Measurements from ENCODE around the gene PMEPA1. TPM values are rescaled to one million over a fixed set of nuclear protein-coding genes. Genes with fewer than 3 reads are reported as not detected.

Gene PMEPA1
- total and polyA plus RNA-seq, 2 experiments from 2014 or later: 6.1 to 11.8 TPM

- H3K4me2 ChIP-seq (ENCODE audit: unreplicated experiment): no peak overlapping the region
- no peaks in the 10 kb centered on the region for H3K9me3 ChIP-seq (ENCODE audit: low read depth)
- 94 to 97% methylated on average over 20 of the region's 20 CpGs for WGBS, 2 experiments (ENCODE audit: low coverage in 1 of 2, low lambda C conversion rate in 2 of 2, missing lambda C conversion rate in 2 of 2)
- H3F3A ChIP-seq (ENCODE audit: insufficient read depth): no peaks in the 10 kb centered on the region
- H3K4me1 ChIP-seq (ENCODE audit: insufficient read depth): no peaks in the 10 kb centered on the region
- in situ Hi-C loops (cut with MboI): no loop called here
- TF ChIP-seq EZH2phosphoT487 (IDR thresholded peaks at IDR 0.05; ENCODE audit: insufficient read depth, low read depth): no peak
- no peaks in the 10 kb centered on the region for H3K27me3 ChIP-seq (replicated peaks; ENCODE audit: insufficient read depth)
- no peak overlapping the region for H2AFZ ChIP-seq
- H3K36me3 ChIP-seq (ENCODE audit: low read depth): no peaks in the 10 kb centered on the region; the same call in 1 of the 2 replicates
- H3K27ac ChIP-seq: no peak overlapping the region
- H4K20me1 ChIP-seq (ENCODE audit: insufficient read depth): no peaks in the 10 kb centered on the region
- no peaks in the 10 kb centered on the region for H3K9me2 ChIP-seq (ENCODE audit: insufficient read depth)
- H3K9ac ChIP-seq: no peak overlapping the region
- no peak overlapping the region for H3K4me3 ChIP-seq
- H3K79me2 ChIP-seq (ENCODE audit: insufficient read depth): peaks cover 21% of the 10 kb centered on the region
- DNase-seq: no peak
Observed at GRCh38 chr20:57656821-57657534, 52.8 kb downstream of the PMEPA1 start.

GRCh38 chr20:57656252-57656820, 53.5 kb downstream of the PMEPA1 start:
- Histone ChIP-seq H3K4me3 (no peak overlapping the region), H3K4me1 (ENCODE audit: insufficient read depth) (no peaks in the 10 kb centered on the region), H3K27me3 (replicated peaks; ENCODE audit: insufficient read depth) (no peaks in the 10 kb centered on the region), H2AFZ (no peak overlapping the region), H3F3A (ENCODE audit: insufficient read depth) (no peaks in the 10 kb centered on the region), H3K9ac (no peak overlapping the region), H3K9me2 (ENCODE audit: insufficient read depth) (no peaks in the 10 kb centered on the region), H3K27ac (no peak overlapping the region), H3K4me2 (ENCODE audit: unreplicated experiment) (no peak overlapping the region), H3K79me2 (ENCODE audit: insufficient read depth) (peaks cover 15% of the 10 kb centered on the region), H3K36me3 (ENCODE audit: low read depth) (no peaks in the 10 kb centered on the region; the same call in 1 of the 2 replicates), H4K20me1 (ENCODE audit: insufficient read depth) (no peaks in the 10 kb centered on the region), H3K9me3 (ENCODE audit: low read depth) (no peaks in the 10 kb centered on the region)
- TF ChIP-seq EZH2 (IDR thresholded peaks at IDR 0.05; ENCODE audit: insufficient read depth, poor library complexity, severe bottlenecking) (no peak), EZH2phosphoT487 (IDR thresholded peaks at IDR 0.05; ENCODE audit: insufficient read depth, low read depth) (no peak)
- 91% methylated on average over 15 of the region's 15 CpGs for WGBS, 2 experiments (ENCODE audit: low coverage in 1 of 2, low lambda C conversion rate in 2 of 2, missing lambda C conversion rate in 2 of 2)
- in situ Hi-C loops (cut with MboI): no loop called here
- DNase-seq: no peak

GRCh38 chr20:57655809-57656155, 54.0 kb downstream of the PMEPA1 start:
- no peaks in the 10 kb centered on the region for H4K20me1 ChIP-seq (ENCODE audit: insufficient read depth)
- DNase-seq: no peak

GRCh38 chr20:57654998-57655808, 54.6 kb downstream of the PMEPA1 start:
- Histone ChIP-seq H3K27ac (no peak overlapping the region), H3K79me2 (ENCODE audit: insufficient read depth) (0 out of 2 replicates have a peak, but pooled peaks cover 4% of the 10 kb centered on the region), H3K9me2 (ENCODE audit: insufficient read depth) (no peaks in the 10 kb centered on the region), H3K9me3 (ENCODE audit: low read depth) (no peaks in the 10 kb centered on the region), H3K36me3 (ENCODE audit: low read depth) (no peaks in the 10 kb centered on the region; the same call in 1 of the 2 replicates), H3K4me3 (no peak overlapping the region), H3F3A (ENCODE audit: insufficient read depth) (no peaks in the 10 kb centered on the region), H3K4me2 (ENCODE audit: unreplicated experiment) (no peak overlapping the region), H3K4me1 (ENCODE audit: insufficient read depth) (no peaks in the 10 kb centered on the region), H3K9ac (no peak overlapping the region), H3K27me3 (replicated peaks; ENCODE audit: insufficient read depth) (no peaks in the 10 kb centered on the region), H2AFZ (no peak overlapping the region), H4K20me1 (ENCODE audit: insufficient read depth) (no peaks in the 10 kb centered on the region)
- no peak for DNase-seq
- TF ChIP-seq EZH2phosphoT487 (IDR thresholded peaks at IDR 0.05; ENCODE audit: insufficient read depth, low read depth): no peak
- no peak for TF ChIP-seq EZH2 (IDR thresholded peaks at IDR 0.05; ENCODE audit: insufficient read depth, poor library complexity, severe bottlenecking)
- 92 to 93% methylated on average over 22 of the region's 22 CpGs for WGBS, 2 experiments (ENCODE audit: low coverage in 1 of 2, low lambda C conversion rate in 2 of 2, missing lambda C conversion rate in 2 of 2)
- in situ Hi-C loops (cut with MboI): no loop called here

More at GRCh38 chr20:57655809-57656155, 54.0 kb downstream of the PMEPA1 start:
- Histone ChIP-seq H3K9me3 (ENCODE audit: low read depth) (no peaks in the 10 kb centered on the region), H3K27ac (no peak overlapping the region), H3K4me1 (ENCODE audit: insufficient read depth) (no peaks in the 10 kb centered on the region), H3K4me3 (no peak overlapping the region), H3K9ac (no peak overlapping the region), H3K79me2 (ENCODE audit: insufficient read depth) (peaks cover 9% of the 10 kb centered on the region), H3K27me3 (replicated peaks; ENCODE audit: insufficient read depth) (no peaks in the 10 kb centered on the region), H2AFZ (no peak overlapping the region), H3F3A (ENCODE audit: insufficient read depth) (no peaks in the 10 kb centered on the region), H3K4me2 (ENCODE audit: unreplicated experiment) (no peak overlapping the region), H3K9me2 (ENCODE audit: insufficient read depth) (no peaks in the 10 kb centered on the region), H3K36me3 (ENCODE audit: low read depth) (no peaks in the 10 kb centered on the region; the same call in 1 of the 2 replicates)
- no peak for TF ChIP-seq EZH2 (IDR thresholded peaks at IDR 0.05; ENCODE audit: insufficient read depth, poor library complexity, severe bottlenecking)
- TF ChIP-seq EZH2phosphoT487 (IDR thresholded peaks at IDR 0.05; ENCODE audit: insufficient read depth, low read depth): no peak
- WGBS, 2 experiments (ENCODE audit: low coverage in 1 of 2, low lambda C conversion rate in 2 of 2, missing lambda C conversion rate in 2 of 2): 84% methylated on average over 11 of the region's 11 CpGs
- in situ Hi-C loops (cut with MboI): no loop called here
